ENCODE measurements around the gene MROH2B.

GRCh38 chr5:41093803-41094202, 22.7 kb upstream of the MROH2B start:
- TF ChIP-seq TCF4 (CRISPR knock-in tag; IDR thresholded peaks at IDR 0.05; ENCODE audit: borderline replicate concordance) (no peak), BACH2 (CRISPR knock-in tag; IDR thresholded peaks at IDR 0.05; ENCODE audit: borderline replicate concordance) (no peak), ZNF565 (CRISPR knock-in tag; conservative IDR thresholded peaks at IDR 0.05; ENCODE audit: low read depth) (no peak), ZNF8 (CRISPR knock-in tag; IDR thresholded peaks at IDR 0.05) (no peak), PATZ1 (CRISPR knock-in tag; IDR thresholded peaks at IDR 0.05; ENCODE audit: borderline replicate concordance) (no peak), ZFP3 (CRISPR knock-in tag; IDR thresholded peaks at IDR 0.05) (no peak), PPARA (CRISPR knock-in tag; IDR thresholded peaks at IDR 0.05; ENCODE audit: borderline replicate concordance) (no peak), SNAI2 (CRISPR knock-in tag; IDR thresholded peaks at IDR 0.05) (no peak), ARNTL (CRISPR knock-in tag; IDR thresholded peaks at IDR 0.05; ENCODE audit: borderline replicate concordance, low read depth) (no peak), GLIS3 (CRISPR knock-in tag; IDR thresholded peaks at IDR 0.05) (no peak), ZNF70 (CRISPR knock-in tag; IDR thresholded peaks at IDR 0.05) (no peak)
